HL-60/S4 treated with retinoic acid at 250 ng/mL for 4 days and 3 days (cell line): ENCODE measurements around the gene LSP1.

Source experiments
- in situ Hi-C: fragments of 300-500 bp; cut with MboI; formaldehyde crosslinking; loops from 2 replicates; pipeline ENCODE4 v1.7.0; 2022; ENCODE audit warnings: low sequenced_read_pairs

Gene LSP1

DNA sequence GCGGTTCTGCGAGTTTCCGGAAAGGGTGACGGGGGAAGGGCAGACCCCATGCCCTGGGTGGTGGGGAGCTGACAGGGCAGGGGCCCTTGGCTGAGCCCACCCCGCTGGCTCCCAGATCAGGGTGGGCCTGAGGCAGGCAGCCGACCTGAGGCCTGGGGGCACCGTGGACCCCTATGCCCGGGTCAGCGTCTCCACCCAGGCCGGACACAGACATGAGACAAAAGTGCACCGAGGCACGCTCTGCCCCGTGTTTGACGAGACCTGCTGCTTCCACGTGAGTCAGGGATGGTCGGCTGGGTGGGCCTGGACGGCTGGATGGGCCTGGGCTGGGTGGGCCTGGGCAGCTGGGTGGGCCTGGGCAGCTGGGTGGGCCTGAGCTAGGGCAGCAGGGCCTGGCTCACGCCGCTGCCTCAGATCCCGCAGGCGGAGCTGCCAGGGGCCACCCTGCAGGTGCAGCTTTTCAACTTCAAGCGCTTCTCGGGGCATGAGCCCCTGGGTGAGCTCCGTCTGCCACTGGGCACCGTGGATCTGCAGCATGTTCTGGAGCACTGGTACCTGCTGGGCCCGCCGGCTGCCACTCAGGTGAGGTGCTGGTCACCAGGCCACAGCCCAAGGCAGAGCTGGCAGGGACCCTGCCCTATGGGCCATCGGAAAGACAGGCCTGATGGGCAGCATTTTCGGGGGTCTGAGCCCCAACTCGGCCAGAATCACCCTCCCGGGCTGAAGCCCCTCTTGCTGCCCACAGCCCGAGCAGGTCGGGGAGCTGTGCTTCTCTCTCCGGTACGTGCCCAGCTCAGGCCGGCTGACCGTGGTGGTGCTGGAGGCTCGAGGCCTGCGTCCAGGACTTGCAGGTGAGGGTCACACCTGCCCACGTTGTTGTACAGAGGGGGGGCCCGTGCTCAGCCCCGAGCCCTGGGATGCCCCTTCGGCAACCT is 16.6 kb upstream of the LSP1 start:
- in situ Hi-C loops: no loop called here

GRCh38 chr11:1837171-1838076 is 15.5 kb upstream of the LSP1 start:
- in situ Hi-C loops: no loop called here

DNA sequence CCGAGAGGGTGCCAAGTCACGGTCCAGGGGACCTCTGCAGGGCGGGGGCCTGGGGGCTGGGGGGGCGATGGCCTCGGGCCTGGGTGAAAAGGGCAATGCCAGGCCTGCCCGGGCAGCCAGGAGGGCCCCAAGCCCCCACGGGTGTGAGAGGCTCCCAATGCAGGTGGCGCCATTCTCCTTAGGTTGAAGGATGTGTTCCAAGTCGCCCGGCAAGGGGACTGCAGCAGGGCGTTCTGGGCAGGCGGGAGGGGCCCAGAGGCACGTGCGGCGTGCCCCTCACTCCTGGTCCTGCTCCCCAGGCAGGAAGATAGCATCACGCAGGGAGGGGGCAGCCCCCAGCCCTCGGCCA is 14.8 kb upstream of the LSP1 start:
- in situ Hi-C loops: no loop called here

- in situ Hi-C loops: no loop called here
These were observed 14.3 kb upstream of the LSP1 start, which contains the start of gene TNNI2 for GRCh38 chr11:1838426-1839144. Gene TNNI2, plus strand, starts transcription at chr11:1838981. Its CDS starts 716 bp downstream, at chr11:1839697.

- in situ Hi-C loops: no loop called here
These were observed 13.5 kb upstream of the LSP1 start for GRCh38 chr11:1839204-1839923.

DNA sequence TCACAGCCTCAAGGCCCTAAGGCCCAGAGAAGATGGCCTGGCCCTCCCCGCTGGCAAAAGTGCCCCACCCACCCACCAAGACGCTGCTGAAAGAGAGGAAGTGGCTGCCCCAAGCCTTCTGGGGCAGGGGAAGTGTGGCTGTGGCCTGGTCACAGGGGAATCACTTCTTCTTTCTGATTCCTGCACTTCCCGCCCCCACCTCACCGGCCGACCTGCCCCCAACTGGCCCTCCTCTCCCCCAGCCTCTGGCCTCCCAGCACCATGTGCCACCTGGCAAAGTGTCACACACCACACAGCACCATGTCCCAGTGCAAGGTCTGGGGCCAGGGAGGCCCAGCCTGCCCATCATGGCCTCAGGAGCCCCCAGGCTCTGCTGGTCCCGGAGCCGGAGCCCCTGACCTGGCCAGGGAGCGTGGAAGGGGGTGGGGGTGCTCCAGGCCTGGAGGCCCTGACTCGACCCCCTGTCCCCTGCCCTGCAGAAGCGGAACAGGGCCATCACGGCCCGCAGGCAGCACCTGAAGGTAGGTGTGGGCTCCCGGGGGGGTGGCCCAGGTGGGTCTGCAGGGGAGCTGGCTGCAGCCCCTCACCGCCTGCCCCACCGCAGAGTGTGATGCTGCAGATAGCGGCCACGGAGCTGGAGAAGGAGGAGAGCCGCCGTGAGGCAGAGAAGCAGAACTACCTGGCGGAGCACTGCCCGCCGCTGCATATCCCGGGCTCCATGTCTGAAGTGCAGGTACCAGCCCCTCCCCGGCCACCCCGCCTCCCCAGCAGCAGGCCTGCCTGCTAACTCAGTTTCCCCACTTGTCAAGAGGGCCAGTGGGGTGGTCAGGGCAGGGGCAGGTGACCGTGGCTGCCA is 12.7 kb upstream of the LSP1 start:
- in situ Hi-C loops: no loop called here

DNA sequence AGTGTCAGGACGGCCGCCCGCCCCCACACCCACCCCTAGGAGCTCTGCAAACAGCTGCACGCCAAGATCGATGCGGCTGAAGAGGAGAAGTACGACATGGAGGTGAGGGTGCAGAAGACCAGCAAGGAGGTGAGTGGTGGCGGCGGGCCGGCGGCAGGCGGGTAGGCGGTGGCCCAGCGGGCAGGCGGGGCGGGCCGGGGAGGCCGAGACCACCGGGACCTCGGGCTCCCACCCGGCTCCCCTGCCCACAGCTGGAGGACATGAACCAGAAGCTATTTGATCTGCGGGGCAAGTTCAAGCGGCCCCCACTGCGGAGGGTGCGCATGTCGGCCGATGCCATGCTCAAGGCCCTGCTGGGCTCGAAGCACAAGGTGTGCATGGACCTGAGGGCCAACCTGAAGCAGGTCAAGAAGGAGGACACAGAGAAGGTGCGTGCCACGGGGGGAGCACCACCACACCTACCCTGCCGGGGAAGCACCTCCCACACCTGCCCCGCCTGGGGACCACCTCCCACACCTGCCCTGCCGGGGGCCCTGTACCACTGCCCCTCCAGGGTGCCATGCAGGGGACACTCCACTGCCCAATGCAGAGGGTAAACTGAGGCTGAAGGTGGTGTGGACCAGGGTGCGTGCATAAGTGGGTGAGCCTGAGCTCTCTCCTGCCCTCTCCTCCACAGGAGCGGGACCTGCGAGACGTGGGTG is 12.0 kb upstream of the LSP1 start:
- in situ Hi-C loops: no loop called here

GRCh38 chr11:1841511-1842148 is 11.3 kb upstream of the LSP1 start:
- in situ Hi-C loops: no loop called here

GRCh38 chr11:1842149-1843097 is 10.5 kb upstream of the LSP1 start:
- in situ Hi-C loops: no loop called here

DNA sequence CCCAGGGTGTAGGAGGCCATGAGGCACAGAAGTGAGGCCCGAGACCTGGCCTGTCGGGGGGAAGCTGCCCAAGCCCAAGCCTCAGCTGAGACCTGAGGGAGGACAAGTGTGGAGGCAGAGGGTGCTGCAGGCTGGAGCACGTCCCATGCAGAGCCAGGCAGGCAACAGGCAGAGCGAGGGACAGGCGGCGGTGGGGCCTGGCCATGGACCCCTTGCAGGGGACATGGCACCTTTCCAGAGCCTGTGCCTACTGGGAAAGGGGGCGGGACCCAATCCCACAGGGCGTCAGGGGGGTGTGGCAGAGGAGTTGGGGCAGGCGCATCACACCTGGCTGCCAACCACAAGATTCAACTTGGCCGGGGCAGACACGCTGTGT is 9.8 kb upstream of the LSP1 start:
- in situ Hi-C loops: no loop called here

DNA sequence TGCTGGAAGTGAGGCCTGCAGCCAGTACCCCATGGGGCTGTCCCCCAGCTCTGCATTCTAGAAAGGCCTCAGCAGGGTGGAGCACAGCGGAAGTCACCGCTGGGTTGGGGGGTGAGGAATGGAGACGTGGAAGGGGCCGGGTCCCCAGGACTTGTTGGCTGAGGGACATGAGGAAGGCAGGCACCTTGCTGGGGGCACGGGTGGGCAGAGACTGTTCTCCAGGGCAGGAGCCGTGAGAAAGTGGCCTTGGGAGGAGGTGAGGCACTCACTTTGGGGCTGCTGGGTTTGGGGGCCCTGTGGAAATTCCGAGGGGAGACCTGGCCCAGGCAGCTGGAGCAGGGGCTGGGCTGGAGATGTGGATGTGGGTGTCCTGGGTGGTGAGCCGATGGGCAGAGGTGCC is 9.1 kb upstream of the LSP1 start:
- in situ Hi-C loops: no loop called here

GRCh38 chr11:1844221-1845094 is 8.4 kb upstream of the LSP1 start:
- in situ Hi-C loops: no loop called here

DNA sequence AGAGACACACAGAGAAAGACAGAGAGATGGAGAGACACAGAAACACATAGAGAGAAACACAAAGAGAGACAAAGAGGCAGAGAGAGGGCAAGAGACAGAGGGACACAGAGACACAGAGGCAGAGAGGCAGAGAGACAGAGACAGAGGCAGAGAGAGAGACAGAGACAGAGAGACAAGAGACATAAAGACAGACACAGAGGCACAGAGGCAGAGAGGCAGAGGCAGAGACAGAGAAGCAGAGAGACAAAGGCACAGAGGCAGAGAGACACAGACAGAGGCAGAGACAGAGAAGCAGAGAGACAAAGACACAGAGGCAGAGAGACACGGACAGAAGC is 7.8 kb upstream of the LSP1 start:
- in situ Hi-C loops: no loop called here

- in situ Hi-C loops: no loop called here
These were observed 7.1 kb upstream of the LSP1 start for GRCh38 chr11:1845561-1846452.

DNA sequence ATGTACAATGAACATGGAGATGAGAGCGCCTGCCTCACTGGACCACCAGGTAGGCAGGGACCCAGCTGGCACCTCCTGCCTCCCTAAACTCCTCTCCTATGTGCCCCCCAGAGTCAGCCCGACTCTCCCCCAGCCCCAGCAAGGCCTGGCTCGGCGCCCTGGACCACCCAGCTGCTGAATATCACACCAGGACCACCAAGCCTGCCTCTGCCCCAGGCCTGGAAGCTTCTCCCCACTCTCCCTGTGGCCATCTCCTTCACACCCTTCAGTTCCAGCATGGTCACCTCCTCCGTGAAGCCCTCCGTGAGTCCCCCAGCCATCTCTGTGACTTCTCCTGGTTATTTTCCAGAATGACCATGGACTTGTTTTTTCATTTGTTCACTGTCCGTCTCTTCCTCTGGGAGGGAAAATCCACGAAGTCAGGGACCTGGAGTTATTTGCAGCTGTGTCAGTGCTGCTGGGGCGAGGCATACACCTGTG is 6.4 kb upstream of the LSP1 start:
- in situ Hi-C loops: no loop called here
